ENCODE results near the gene FLVCR2. TPM values are rescaled to one million over a fixed set of nuclear protein-coding genes. Genes with fewer than 3 reads are reported as not detected.
A peak's percentile ranks its signal among the peaks of the same experiment; 100 is the strongest.

FLVCR2 gene
- total and polyA plus RNA-seq, 4 experiments from 2014 or later = 1.9 to 4.1 (median 3.2) TPM

- H3K36me3 ChIP-seq (ENCODE audit: insufficient read depth, low read length) = peaks cover 19% of the 10 kb centered on the region
- no peaks in the 10 kb centered on the region for H3K9me3 ChIP-seq (ENCODE audit: control insufficient read depth in 1 of 2, low read length in 2 of 2)
- Mint-ChIP-seq H3K4me3 (peak overlapping the region in 7 of 8 donors; percentile 16 to 88 (median 36)), H3K4me1 (peaks cover 46 to 83% (median 69%) of the 10 kb centered on the region in 4 donors), H3K27ac (peak overlapping the region; percentile 96 to 99 (median 97)), H3K9me3 (no peaks in the 10 kb centered on the region), H3K36me3 (peaks cover 15 to 38% of the 10 kb centered on the region in 2 donors), H3K27me3 (no peaks in the 10 kb centered on the region)
- DNase-seq = no peak
- POLR2A ChIA-PET (ENCODE audit: partially characterized antibody) = interaction anchor here (1.2 to 11.4 kb wide), 7 partner anchors 8 to 417 kb away, joined by 3 to 292 read pairs (median 6); partner anchors contain the start of genes BATF, ERG28, NEK9 and TTLL5
- CTCF ChIA-PET (ENCODE audit: partially characterized antibody) = interaction anchor here (0.7 to 12.3 kb wide), 9 partner anchors 16 to 55 kb away, joined by 3 to 118 read pairs (median 11); partner anchors contain the start of genes BATF and FLVCR2
- H3K27ac ChIP-seq (ENCODE audit: low read depth, low read length) = peak overlapping the region; percentile 94
- intact Hi-C loops (cut with micrococcal nuclease) = no loop called here
- no peak overlapping the region for H3K4me3 ChIP-seq (ENCODE audit: low read length in 2 of 2)
- no peaks in the 10 kb centered on the region for H3K27me3 ChIP-seq (ENCODE audit: insufficient read depth, low read length)
- H3K4me1 ChIP-seq (ENCODE audit: insufficient read depth, low read length) = peaks cover 62% of the 10 kb centered on the region
Observed at GRCh38 chr14:75543786-75544185, 34.6 kb upstream of the FLVCR2 start.

DNA sequence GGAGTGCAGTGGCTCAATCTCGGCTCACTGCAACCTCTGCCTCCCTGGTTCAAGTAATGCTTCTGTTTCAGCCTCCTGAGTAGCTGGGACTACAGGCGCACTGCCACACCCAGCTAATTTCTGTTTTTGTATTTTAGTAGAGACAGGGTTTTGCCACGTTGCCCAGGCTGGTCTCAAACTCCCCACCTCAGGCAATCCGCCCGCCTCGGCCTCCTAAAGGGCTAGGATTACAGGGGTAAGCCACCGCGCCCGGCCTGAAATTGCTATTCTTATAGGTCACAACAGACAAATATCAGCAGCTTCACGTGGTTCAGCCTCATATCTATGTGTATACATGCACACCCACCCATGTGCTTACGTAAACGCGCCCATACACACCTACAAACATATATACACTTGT is 32.5 kb upstream of the FLVCR2 start:
- no peak overlapping the region for H3K4me3 ChIP-seq (ENCODE audit: low read length in 2 of 2)
- intact Hi-C loops (cut with micrococcal nuclease) = no loop called here
- peaks cover 36 to 74% (median 60%) of the 10 kb centered on the region in 4 donors for H3K4me1 Mint-ChIP-seq
- peaks cover 19% of the 10 kb centered on the region for H3K36me3 ChIP-seq (ENCODE audit: insufficient read depth, low read length)
- peak overlapping the region in 6 of 7 donors; percentile 21 to 79 (median 64) for H3K27ac Mint-ChIP-seq
- no peak for DNase-seq
- H3K27ac ChIP-seq (ENCODE audit: low read depth, low read length) = no peak overlapping the region
- peak overlapping the region in 2 of 8 donors; percentile 15 to 43 for H3K4me3 Mint-ChIP-seq
- H3K4me1 ChIP-seq (ENCODE audit: insufficient read depth, low read length) = peaks cover 56% of the 10 kb centered on the region
- H3K9me3 Mint-ChIP-seq = no peaks in the 10 kb centered on the region
- no peaks in the 10 kb centered on the region for H3K9me3 ChIP-seq (ENCODE audit: control insufficient read depth in 1 of 2, low read length in 2 of 2)
- H3K27me3 Mint-ChIP-seq = no peaks in the 10 kb centered on the region
- H3K36me3 Mint-ChIP-seq = peaks cover 15 to 30% of the 10 kb centered on the region in 2 donors
- H3K27me3 ChIP-seq (ENCODE audit: insufficient read depth, low read length) = no peaks in the 10 kb centered on the region
- ChIA-PET POLR2A (ENCODE audit: partially characterized antibody) (interaction anchor here (1.2 to 11.4 kb wide), 2 partner anchors 15 to 22 kb away, joined by 4 to 292 read pairs; partner anchors contain the start of gene BATF), CTCF (ENCODE audit: partially characterized antibody) (interaction anchor here (9.2 to 12.3 kb wide), 2 partner anchors 16 to 18 kb away, joined by 74 to 118 read pairs; no protein-coding TSS in a partner anchor)

GRCh38 chr14:75547552-75548250 is 30.7 kb upstream of the FLVCR2 start:
- H3K4me1 Mint-ChIP-seq = peaks cover 26 to 64% (median 52%) of the 10 kb centered on the region in 4 donors
- no peak overlapping the region for H3K27ac ChIP-seq (ENCODE audit: low read depth, low read length)
- H3K4me1 ChIP-seq (ENCODE audit: insufficient read depth, low read length) = peaks cover 45% of the 10 kb centered on the region
- CTCF ChIA-PET (ENCODE audit: partially characterized antibody) = interaction anchor here (1.0 to 12.3 kb wide), 4 partner anchors 14 to 244 kb away, joined by 3 to 118 read pairs (median 4); no protein-coding TSS in a partner anchor
- H3K9me3 Mint-ChIP-seq = no peaks in the 10 kb centered on the region
- H3K36me3 ChIP-seq (ENCODE audit: insufficient read depth, low read length) = peaks cover 19% of the 10 kb centered on the region
- POLR2A ChIA-PET (ENCODE audit: partially characterized antibody) = interaction anchor here (1.0 to 11.4 kb wide), 2 partner anchors 9 to 24 kb away, joined by 7 to 292 read pairs; partner anchors contain the start of gene BATF
- intact Hi-C loops (cut with micrococcal nuclease) = no loop called here
- no peaks in the 10 kb centered on the region for H3K9me3 ChIP-seq (ENCODE audit: control insufficient read depth in 1 of 2, low read length in 2 of 2)
- H3K4me3 Mint-ChIP-seq = no peak overlapping the region
- no peak overlapping the region for H3K4me3 ChIP-seq (ENCODE audit: low read length in 2 of 2)
- H3K36me3 Mint-ChIP-seq = peaks cover 15 to 29% of the 10 kb centered on the region in 2 donors
- H3K27me3 Mint-ChIP-seq = no peaks in the 10 kb centered on the region
- no peaks in the 10 kb centered on the region for H3K27me3 ChIP-seq (ENCODE audit: insufficient read depth, low read length)
- no peak for DNase-seq
- peak overlapping the region in 6 of 7 donors; percentile 53 to 89 (median 83) for H3K27ac Mint-ChIP-seq

- intact Hi-C loops (cut with micrococcal nuclease) = no loop called here
- ChIA-PET POLR2A (ENCODE audit: partially characterized antibody) (interaction anchor here (1.4 to 2.2 kb wide), 3 partner anchors 9 to 33 kb away, joined by 4 to 8 read pairs (median 5); no protein-coding TSS in a partner anchor), CTCF (ENCODE audit: partially characterized antibody) (interaction anchor here (1.0 to 12.3 kb wide), 6 partner anchors 13 to 244 kb away, joined by 3 to 118 read pairs (median 6); no protein-coding TSS in a partner anchor)
- no peaks in the 10 kb centered on the region for H3K9me3 Mint-ChIP-seq
- no peak overlapping the region for H3K27ac ChIP-seq (ENCODE audit: low read depth, low read length)
- H3K4me3 ChIP-seq (ENCODE audit: low read length in 2 of 2) = no peak overlapping the region
- peaks cover 19% of the 10 kb centered on the region for H3K36me3 ChIP-seq (ENCODE audit: insufficient read depth, low read length)
- DNase-seq = no peak
- H3K27me3 ChIP-seq (ENCODE audit: insufficient read depth, low read length) = no peaks in the 10 kb centered on the region
- H3K4me3 Mint-ChIP-seq = no peak overlapping the region
- H3K36me3 Mint-ChIP-seq = peaks cover 15 to 27% of the 10 kb centered on the region in 2 donors
- H3K4me1 ChIP-seq (ENCODE audit: insufficient read depth, low read length) = peaks cover 37% of the 10 kb centered on the region
- no peaks in the 10 kb centered on the region for H3K27me3 Mint-ChIP-seq
- H3K27ac Mint-ChIP-seq = peak overlapping the region in 4 of 7 donors; percentile 69 to 87 (median 81)
- H3K9me3 ChIP-seq (ENCODE audit: control insufficient read depth in 1 of 2, low read length in 2 of 2) = no peaks in the 10 kb centered on the region
- H3K4me1 Mint-ChIP-seq = peaks cover 22 to 57% (median 45%) of the 10 kb centered on the region in 4 donors
Observed at GRCh38 chr14:75548544-75548943, 29.9 kb upstream of the FLVCR2 start.

DNA sequence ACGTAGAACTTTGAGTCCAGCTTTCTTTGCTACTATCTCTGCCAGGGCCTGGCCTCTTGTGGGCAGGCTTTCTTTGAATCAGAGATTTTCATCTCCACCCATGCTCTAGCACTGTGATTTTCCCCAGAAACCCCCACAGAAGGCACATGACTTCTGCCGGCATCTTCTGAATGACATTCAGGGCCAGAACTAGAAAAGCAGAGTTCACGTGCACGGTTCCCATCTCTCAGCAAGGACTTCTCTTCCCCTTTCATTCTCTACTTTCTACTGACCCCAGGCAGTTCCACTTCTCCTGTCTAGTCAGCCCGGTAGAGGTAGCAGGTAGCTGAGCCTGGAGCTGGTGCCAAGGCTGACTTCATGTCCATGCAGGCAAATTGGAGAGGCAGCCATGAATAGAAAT is 29.3 kb upstream of the FLVCR2 start:
- no peaks in the 10 kb centered on the region for H3K9me3 Mint-ChIP-seq
- ChIA-PET CTCF (ENCODE audit: partially characterized antibody) (interaction anchor here (1.0 to 12.3 kb wide), 5 partner anchors 13 to 60 kb away, joined by 3 to 118 read pairs (median 7); no protein-coding TSS in a partner anchor), POLR2A (ENCODE audit: partially characterized antibody) (interaction anchor here (1.4 to 2.2 kb wide), 3 partner anchors 10 to 34 kb away, joined by 4 to 8 read pairs (median 5); no protein-coding TSS in a partner anchor)
- H3K36me3 Mint-ChIP-seq = peaks cover 15 to 27% of the 10 kb centered on the region in 2 donors
- no peak for DNase-seq
- Histone ChIP-seq H3K27ac (ENCODE audit: low read depth, low read length) (peak overlapping the region; percentile 1), H3K36me3 (ENCODE audit: insufficient read depth, low read length) (peaks cover 19% of the 10 kb centered on the region), H3K4me3 (ENCODE audit: low read length in 2 of 2) (no peak overlapping the region), H3K27me3 (ENCODE audit: insufficient read depth, low read length) (no peaks in the 10 kb centered on the region), H3K4me1 (ENCODE audit: insufficient read depth, low read length) (peaks cover 31% of the 10 kb centered on the region), H3K9me3 (ENCODE audit: control insufficient read depth in 1 of 2, low read length in 2 of 2) (no peaks in the 10 kb centered on the region)
- H3K27me3 Mint-ChIP-seq = no peaks in the 10 kb centered on the region
- H3K4me1 Mint-ChIP-seq = peaks cover 21 to 57% (median 42%) of the 10 kb centered on the region in 4 donors
- intact Hi-C loops (cut with micrococcal nuclease) = no loop called here
- peak overlapping the region in 6 of 7 donors; percentile 69 to 87 (median 80) for H3K27ac Mint-ChIP-seq
- peak overlapping the region in 6 of 8 donors; percentile 0 to 62 (median 36) for H3K4me3 Mint-ChIP-seq

GRCh38 chr14:75551021-75551420 is 27.4 kb upstream of the FLVCR2 start:
- H3K4me1 ChIP-seq (ENCODE audit: insufficient read depth, low read length) = peaks cover 22% of the 10 kb centered on the region
- H3K4me3 ChIP-seq (ENCODE audit: low read length in 2 of 2) = no peak overlapping the region
- no peaks in the 10 kb centered on the region for H3K9me3 ChIP-seq (ENCODE audit: control insufficient read depth in 1 of 2, low read length in 2 of 2)
- Mint-ChIP-seq H3K4me1 (peaks cover 17 to 41% (median 34%) of the 10 kb centered on the region in 4 donors), H3K27ac (peak overlapping the region in 4 of 7 donors; percentile 5 to 64 (median 34)), H3K36me3 (peaks cover 15 to 26% of the 10 kb centered on the region in 2 donors), H3K27me3 (no peaks in the 10 kb centered on the region), H3K9me3 (no peaks in the 10 kb centered on the region), H3K4me3 (peak overlapping the region in 5 of 8 donors; percentile 7 to 60 (median 15))
- H3K27me3 ChIP-seq (ENCODE audit: insufficient read depth, low read length) = no peaks in the 10 kb centered on the region
- intact Hi-C loops (cut with micrococcal nuclease) = no loop called here
- CTCF ChIA-PET (ENCODE audit: partially characterized antibody) = interaction anchor here (2.7 to 2.9 kb wide), 2 partner anchors 10 to 32 kb away, joined by 11 to 14 read pairs; no protein-coding TSS in a partner anchor
- H3K36me3 ChIP-seq (ENCODE audit: insufficient read depth, low read length) = peaks cover 19% of the 10 kb centered on the region
- no peak for DNase-seq
- no peak overlapping the region for H3K27ac ChIP-seq (ENCODE audit: low read depth, low read length)
- POLR2A ChIA-PET (ENCODE audit: partially characterized antibody) = interaction anchor here (1.3 kb wide), 1 partner anchor 27 kb away, joined by 4 read pairs; no protein-coding TSS in a partner anchor

Data from CD4-positive, alpha-beta memory T cell (primary cell).